ENCODE data around the gene ZBTB47. TPM values are rescaled to one million over a fixed set of nuclear protein-coding genes. Genes with fewer than 3 reads are reported as not detected.

The ZBTB47 gene
- total RNA-seq, 1 donor from 2014 or later: 26.7 TPM

DNA sequence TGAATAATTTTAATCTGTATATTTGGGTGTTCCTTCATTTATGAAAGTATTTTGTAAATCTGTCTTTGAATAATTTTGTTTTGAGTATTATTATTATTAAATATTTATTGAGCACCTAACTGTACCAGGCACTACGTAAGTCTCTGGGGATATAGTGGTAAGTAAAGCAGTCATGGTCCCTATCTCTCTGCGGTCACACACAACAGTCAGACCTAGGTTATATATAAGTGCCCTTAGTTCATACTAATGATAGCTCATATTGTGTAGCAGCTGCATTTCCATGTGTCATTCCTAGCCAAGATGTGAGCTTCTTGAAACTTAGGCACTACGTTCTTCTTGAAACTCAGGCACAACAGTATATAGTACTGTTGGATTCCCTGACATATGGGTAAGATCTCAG, 40.6 kb upstream of the ZBTB47 start:
- Mint-ChIP-seq H3K27me3 (ENCODE audit: unreplicated experiment) (no peaks in the 10 kb centered on the region), H3K9me3 (ENCODE audit: unreplicated experiment) (no peaks in the 10 kb centered on the region), H3K4me3 (ENCODE audit: unreplicated experiment) (no peak overlapping the region), H3K36me3 (ENCODE audit: unreplicated experiment) (peaks cover 13% of the 10 kb centered on the region), H3K27ac (ENCODE audit: unreplicated experiment) (no peak overlapping the region), H3K4me1 (ENCODE audit: unreplicated experiment) (peaks cover 32% of the 10 kb centered on the region)
- no peak for TF ChIP-seq CTCF (IDR thresholded peaks at IDR 0.05)
- DNase-seq (ENCODE audit: extremely low spot score, unreplicated experiment): no peak

DNA sequence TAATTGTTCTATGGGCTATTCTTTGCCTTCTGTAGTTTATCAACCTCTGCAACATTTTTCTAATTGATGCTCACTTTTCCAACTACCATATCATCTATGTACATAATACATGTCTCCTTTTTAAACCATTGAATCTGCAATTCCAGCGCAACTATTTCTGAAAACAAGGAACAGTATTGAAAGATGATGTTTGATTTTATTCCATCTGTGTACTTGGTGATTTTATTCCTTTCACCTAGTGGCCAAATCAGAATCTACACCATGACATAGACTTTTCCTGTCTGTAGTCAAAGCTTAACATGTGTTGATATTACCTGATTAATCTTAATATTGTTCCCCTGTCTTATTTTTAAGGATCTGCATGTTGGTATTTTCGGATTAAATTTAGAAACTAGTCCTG, 40.0 kb upstream of the ZBTB47 start:
- Mint-ChIP-seq H3K27me3 (ENCODE audit: unreplicated experiment) (no peaks in the 10 kb centered on the region), H3K4me3 (ENCODE audit: unreplicated experiment) (no peak overlapping the region), H3K9me3 (ENCODE audit: unreplicated experiment) (no peaks in the 10 kb centered on the region), H3K4me1 (ENCODE audit: unreplicated experiment) (peaks cover 30% of the 10 kb centered on the region), H3K27ac (ENCODE audit: unreplicated experiment) (peak overlapping the region; percentile 33), H3K36me3 (ENCODE audit: unreplicated experiment) (peaks cover 13% of the 10 kb centered on the region)
- no peak for DNase-seq (ENCODE audit: extremely low spot score, unreplicated experiment)
- peak; percentile 54 for TF ChIP-seq CTCF (IDR thresholded peaks at IDR 0.05)

- H3K27me3 Mint-ChIP-seq (ENCODE audit: unreplicated experiment): no peaks in the 10 kb centered on the region
- H3K4me1 Mint-ChIP-seq (ENCODE audit: unreplicated experiment): no peaks in the 10 kb centered on the region
- H3K9me3 Mint-ChIP-seq (ENCODE audit: unreplicated experiment): no peaks in the 10 kb centered on the region
- DNase-seq (ENCODE audit: extremely low spot score, unreplicated experiment): no peak
- peak overlapping the region; percentile 6 for H3K27ac Mint-ChIP-seq (ENCODE audit: unreplicated experiment)
- H3K4me3 Mint-ChIP-seq (ENCODE audit: unreplicated experiment): no peak overlapping the region
- peaks cover 47% of the 10 kb centered on the region for H3K36me3 Mint-ChIP-seq (ENCODE audit: unreplicated experiment)
- TF ChIP-seq CTCF (IDR thresholded peaks at IDR 0.05): no peak
Measured at GRCh38 chr3:42631620-42632019, 21.9 kb upstream of the ZBTB47 start.

DNA sequence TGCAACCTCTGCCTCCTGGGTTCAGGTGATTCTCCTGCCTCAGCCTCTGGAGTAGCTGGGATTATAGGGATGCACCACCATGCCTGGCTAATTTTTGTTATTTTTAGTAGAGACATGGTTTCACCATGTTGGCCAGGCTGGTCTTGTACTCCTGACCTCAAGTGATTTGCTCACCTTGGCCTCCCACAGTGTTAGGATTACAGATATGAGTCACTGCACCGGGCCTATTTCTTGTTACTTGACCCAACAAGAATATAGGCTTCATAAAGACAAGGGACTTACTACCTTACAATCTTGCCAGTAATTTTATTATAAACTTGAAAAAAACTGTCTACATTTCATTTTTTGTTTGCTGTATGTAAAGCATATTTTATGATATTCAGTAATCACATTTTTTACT, 21.4 kb upstream of the ZBTB47 start:
- Mint-ChIP-seq H3K4me1 (ENCODE audit: unreplicated experiment) (no peaks in the 10 kb centered on the region), H3K9me3 (ENCODE audit: unreplicated experiment) (no peaks in the 10 kb centered on the region), H3K27ac (ENCODE audit: unreplicated experiment) (no peak overlapping the region), H3K36me3 (ENCODE audit: unreplicated experiment) (peaks cover 46% of the 10 kb centered on the region), H3K4me3 (ENCODE audit: unreplicated experiment) (no peak overlapping the region), H3K27me3 (ENCODE audit: unreplicated experiment) (no peaks in the 10 kb centered on the region)
- no peak for DNase-seq (ENCODE audit: extremely low spot score, unreplicated experiment)
- no peak for TF ChIP-seq CTCF (IDR thresholded peaks at IDR 0.05)

DNA sequence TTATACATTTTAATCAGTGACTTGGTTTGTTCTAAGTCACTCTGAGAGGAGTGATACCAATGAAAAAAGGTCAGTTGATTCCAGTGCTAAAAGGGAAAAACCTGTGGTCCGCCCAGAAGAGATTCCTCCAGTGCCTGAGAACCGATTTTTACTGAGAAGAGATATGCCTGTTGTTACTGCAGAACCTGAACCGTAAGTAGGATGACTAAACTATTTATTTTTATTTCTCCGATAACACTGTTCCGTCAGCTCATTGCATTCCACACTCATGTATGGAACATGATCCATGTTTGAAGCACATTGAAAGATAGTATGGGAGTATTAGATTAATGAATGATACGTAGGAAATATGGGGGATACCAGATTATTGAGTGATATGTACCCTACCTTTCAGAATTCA, 20.0 kb upstream of the ZBTB47 start:
- H3K27me3 Mint-ChIP-seq (ENCODE audit: unreplicated experiment): no peaks in the 10 kb centered on the region
- TF ChIP-seq CTCF (IDR thresholded peaks at IDR 0.05): no peak

More for the DNA sequence above, 20.0 kb upstream of the ZBTB47 start:
- Mint-ChIP-seq H3K27ac (ENCODE audit: unreplicated experiment) (no peak overlapping the region), H3K4me1 (ENCODE audit: unreplicated experiment) (no peaks in the 10 kb centered on the region), H3K9me3 (ENCODE audit: unreplicated experiment) (no peaks in the 10 kb centered on the region), H3K4me3 (ENCODE audit: unreplicated experiment) (no peak overlapping the region), H3K36me3 (ENCODE audit: unreplicated experiment) (peaks cover 41% of the 10 kb centered on the region)
- DNase-seq (ENCODE audit: extremely low spot score, unreplicated experiment): no peak

All from osteocyte (in vitro differentiated cells).